Kidney (tissue), 14 donors: ENCODE measurements around the gene DLX6. TPM values are rescaled to one million over a fixed set of nuclear protein-coding genes. Genes with fewer than 3 reads are reported as not detected.

ENCODE experiments used
- DNase-seq, 5 donors: peaks; one replicate each; pipeline ENCODE4 v3.0.0-alpha.2; 2013 to 2020
- FAIRE-seq: peaks from 2 replicates; lab custom pipeline; 2012; peaks lifted over from hg19 to GRCh38; lab: Jason Lieb, UNC
- H3K27ac ChIP-seq, 2 donors: one replicate each; pipeline ENCODE4 v1.7.0; 2013; ENCODE audit warnings: low read depth in 2 of 2, low read length in 2 of 2, inconsistent platforms in 1 of 2
- H3K27me3 ChIP-seq: one replicate; pipeline ENCODE4 v1.7.1; 2013; ENCODE audit warnings: low read length, inconsistent platforms; ENCODE audit not compliant: control insufficient read depth, insufficient read depth
- H3K36me3 ChIP-seq, 3 donors: one replicate each; pipeline versions ENCODE4 v1.7.0 to v1.7.1; 2013; ENCODE audit warnings: low read length in 3 of 3, control low read depth in 1 of 3, inconsistent platforms in 1 of 3; ENCODE audit not compliant: insufficient read depth in 3 of 3, control insufficient read depth in 2 of 3
- H3K4me1 ChIP-seq, 3 donors: one replicate each; pipeline versions ENCODE4 v1.7.0 to v1.7.1; 2013; ENCODE audit warnings: low read length in 3 of 3, inconsistent platforms in 1 of 3, low read depth in 1 of 3; ENCODE audit not compliant: control insufficient read depth in 2 of 3, insufficient read depth in 2 of 3
- H3K4me3 ChIP-seq, 3 donors: one replicate each; pipeline versions ENCODE4 v1.7.0 to v1.8.1; 2013; ENCODE audit warnings: low read length in 3 of 3, control low read depth in 1 of 3, inconsistent platforms in 1 of 3
- H3K9ac ChIP-seq, 3 donors: one replicate each; pipeline versions ENCODE4 v1.7.0 to v1.7.1; 2013; ENCODE audit warnings: low read length in 3 of 3, control low read depth in 1 of 3, inconsistent platforms in 1 of 3
- H3K9me3 ChIP-seq, 3 donors: one replicate each; pipeline versions ENCODE4 v1.7.0 to v1.7.1; 2013; ENCODE audit warnings: low read length in 3 of 3, control low read depth in 1 of 3, inconsistent platforms in 1 of 3; ENCODE audit not compliant: control insufficient read depth in 2 of 3, insufficient read depth in 1 of 3
- intact Hi-C: fragments of 100-400 bp; cut with DNase I; formaldehyde crosslinking; loops from one replicate; pipeline ENCODE4 v1.11.1; 2022
- polyA plus RNA-seq: library from polyadenylated mRNA; stranded (reverse); fragments of 350-450 nt; fragmentation: Illumina TruSeq; extraction: RNeasy Lipid Tissue Mini Kit (QIAGEN cat#74804); gene quantifications from one replicate; pipeline ENCODE4 v1.2.3, GENCODE V29; 2014; ENCODE audit warnings: low read depth, low replicate concordance; ENCODE audit not compliant: insufficient read depth
- total RNA-seq: library from RNA; stranded (reverse); fragmentation: NEBNext Ultra II Directional; extraction: Animal tissue kit (Norgen Biotek cat#: 25700); gene quantifications from one replicate; pipeline ENCODE4 v1.2.1, GENCODE V29; 2021
- TF ChIP-seq, protein P1 (sequence below): IDR thresholded peaks from 3 replicates; pipeline ENCODE4 v1.5.1; 2012; ENCODE audit warnings: mild to moderate bottlenecking, moderate library complexity, borderline replicate concordance; ENCODE audit not compliant: insufficient read depth; ENCODE audit errors: extremely low read depth
- donor health status: control.
- donor health status: control.
- donor health status: control.
- donor health status: control.
- donor health status: control.
- donor health status: DM: yes; HTN: yes; CAD: no.
- donor health status: Normal renal cell carcinoma (clear cell type).

Gene DLX6
- total and polyA plus RNA-seq, 2 donors from 2014 or later, result 0.13 TPM; not detected in 1

DNA sequence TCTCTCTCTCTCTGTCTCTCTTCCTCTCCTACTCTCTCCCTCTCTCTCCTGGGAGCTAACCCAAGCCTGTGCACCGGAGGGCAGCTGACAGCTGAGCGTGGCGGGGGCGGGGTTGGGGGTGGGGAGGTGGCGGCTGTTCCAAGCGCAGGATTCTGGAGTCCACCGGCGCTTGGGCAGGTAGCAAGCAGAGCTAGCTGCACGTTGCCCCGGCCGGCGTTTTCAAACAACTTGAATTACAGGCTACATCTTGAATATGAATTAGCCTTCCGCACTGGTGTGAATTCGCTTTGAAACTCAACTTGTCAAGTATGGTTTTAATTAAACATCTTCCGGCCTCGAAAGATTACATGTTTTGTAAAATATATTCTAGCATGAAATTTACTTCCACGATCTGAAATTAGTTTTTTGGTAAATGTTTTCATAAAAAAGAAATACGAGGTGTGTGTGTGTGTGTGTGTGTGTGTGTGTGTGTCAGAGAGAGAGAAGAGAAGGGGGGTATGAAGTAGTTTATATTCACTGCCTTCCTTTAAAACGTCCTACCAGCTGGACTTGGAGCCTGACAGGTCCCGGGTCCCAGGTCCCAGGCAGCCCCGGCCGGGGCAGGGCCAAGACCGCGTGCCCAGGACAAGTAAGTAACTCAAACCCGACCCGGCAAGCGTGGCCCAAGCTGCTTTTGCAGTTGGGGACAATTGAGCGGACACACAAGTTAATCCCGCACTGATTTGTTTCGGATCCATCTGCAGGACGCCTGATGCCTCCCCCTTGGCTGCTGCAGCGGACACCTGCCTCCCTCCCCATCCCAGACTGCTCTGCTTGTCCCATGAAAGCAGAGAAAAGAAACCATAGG is 9.0 kb upstream of the DLX6 start:
- no peak for FAIRE-seq

DNA sequence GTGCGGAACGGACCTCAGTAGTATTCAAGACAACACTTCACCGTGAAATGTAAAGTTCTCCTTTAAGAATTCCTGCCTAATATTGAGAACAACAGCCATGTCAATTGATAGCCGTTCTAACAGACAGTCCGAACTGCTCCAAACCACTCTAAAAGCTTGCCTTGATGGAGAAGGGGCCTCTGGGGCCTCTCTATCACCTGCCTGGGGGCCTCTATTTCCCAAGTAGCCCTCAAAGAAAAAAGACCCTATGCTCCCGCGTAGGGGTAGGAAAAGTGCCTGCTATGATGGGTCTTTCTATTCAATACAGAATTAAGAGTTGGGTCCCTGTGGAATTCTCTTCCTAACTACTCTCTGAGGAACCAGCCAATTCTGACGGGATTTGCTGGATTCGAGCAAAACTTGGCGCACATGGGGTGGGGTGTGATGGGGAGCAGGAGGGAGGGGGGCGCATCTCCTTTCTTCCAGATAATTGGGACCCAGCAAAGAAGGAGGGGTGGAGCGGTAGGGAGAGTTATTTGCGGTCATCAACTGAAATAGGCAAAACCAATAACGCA is 8.3 kb upstream of the DLX6 start:
- DNase-seq (peak in 1 of 5 donors; percentile 9), FAIRE-seq (no peak)
- TF ChIP-seq, protein P1, sequence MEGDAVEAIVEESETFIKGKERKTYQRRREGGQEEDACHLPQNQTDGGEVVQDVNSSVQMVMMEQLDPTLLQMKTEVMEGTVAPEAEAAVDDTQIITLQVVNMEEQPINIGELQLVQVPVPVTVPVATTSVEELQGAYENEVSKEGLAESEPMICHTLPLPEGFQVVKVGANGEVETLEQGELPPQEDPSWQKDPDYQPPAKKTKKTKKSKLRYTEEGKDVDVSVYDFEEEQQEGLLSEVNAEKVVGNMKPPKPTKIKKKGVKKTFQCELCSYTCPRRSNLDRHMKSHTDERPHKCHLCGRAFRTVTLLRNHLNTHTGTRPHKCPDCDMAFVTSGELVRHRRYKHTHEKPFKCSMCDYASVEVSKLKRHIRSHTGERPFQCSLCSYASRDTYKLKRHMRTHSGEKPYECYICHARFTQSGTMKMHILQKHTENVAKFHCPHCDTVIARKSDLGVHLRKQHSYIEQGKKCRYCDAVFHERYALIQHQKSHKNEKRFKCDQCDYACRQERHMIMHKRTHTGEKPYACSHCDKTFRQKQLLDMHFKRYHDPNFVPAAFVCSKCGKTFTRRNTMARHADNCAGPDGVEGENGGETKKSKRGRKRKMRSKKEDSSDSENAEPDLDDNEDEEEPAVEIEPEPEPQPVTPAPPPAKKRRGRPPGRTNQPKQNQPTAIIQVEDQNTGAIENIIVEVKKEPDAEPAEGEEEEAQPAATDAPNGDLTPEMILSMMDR, result no peak
- Histone ChIP-seq H3K4me1 (no peaks in the 10 kb centered on the region), H3K36me3 (no peaks in the 10 kb centered on the region), H3K27ac (no peak overlapping the region), H3K9ac (no peak overlapping the region), H3K9me3 (no peaks in the 10 kb centered on the region), H3K4me3 (no peak overlapping the region), H3K27me3 (peaks cover 94% of the 10 kb centered on the region)
- intact Hi-C loops, result no loop called here

More for the DNA sequence above, 9.0 kb upstream of the DLX6 start:
- Histone ChIP-seq H3K4me3 (no peak overlapping the region), H3K4me1 (no peaks in the 10 kb centered on the region), H3K9ac (no peak overlapping the region), H3K36me3 (no peaks in the 10 kb centered on the region), H3K27ac (no peak overlapping the region), H3K27me3 (peaks cover 93% of the 10 kb centered on the region), H3K9me3 (no peaks in the 10 kb centered on the region)
- DNase-seq, result no peak
- TF ChIP-seq, protein P1, result no peak
- intact Hi-C loops, result no loop called here

DNA sequence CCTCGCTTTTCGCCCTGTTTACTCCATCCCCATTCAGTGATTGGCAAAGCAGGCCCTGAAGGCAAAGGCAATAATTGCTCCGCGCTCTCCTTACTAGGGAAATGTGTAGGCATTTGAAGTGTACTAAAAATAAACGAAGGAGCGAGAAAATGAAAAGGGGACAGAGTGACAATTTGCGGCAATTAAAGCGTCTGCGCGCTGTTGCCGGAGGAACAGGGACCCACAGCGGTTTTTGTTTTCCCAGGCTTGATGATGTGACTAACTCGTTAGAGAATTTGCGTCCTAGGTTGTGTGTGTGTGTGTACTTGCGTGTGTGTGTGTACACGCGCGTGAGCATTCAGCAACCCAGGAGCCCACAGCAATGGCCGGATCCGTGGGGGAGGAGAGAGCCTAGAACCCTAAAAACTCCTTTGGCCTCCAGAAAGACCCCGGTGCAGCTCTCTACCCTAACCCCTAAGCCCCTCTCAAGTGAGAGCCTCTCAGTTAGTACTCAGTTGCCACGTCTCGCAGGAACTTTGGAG is 7.8 kb upstream of the DLX6 start:
- peak in 1 of 5 donors; percentile 19 for DNase-seq
- Histone ChIP-seq H3K4me3 (no peak overlapping the region), H3K9me3 (no peaks in the 10 kb centered on the region), H3K9ac (no peak overlapping the region), H3K4me1 (no peaks in the 10 kb centered on the region), H3K36me3 (no peaks in the 10 kb centered on the region), H3K27me3 (peaks cover 94% of the 10 kb centered on the region), H3K27ac (no peak overlapping the region)
- FAIRE-seq, result no peak
- intact Hi-C loops, result no loop called here
- TF ChIP-seq, protein P1, result no peak
